ENCODE results near the gene PAPLN. TPM values are rescaled to one million over a fixed set of nuclear protein-coding genes. Genes with fewer than 3 reads are reported as not detected.
A peak's percentile ranks its signal among the peaks of the same experiment; 100 is the strongest.

The PAPLN gene
- total and polyA plus RNA-seq, 9 of the 15 experiments (the other 6 are each of a cell fraction or from before 2014, with no cell fraction given) = 0.43 to 3.5 (median 1.7) TPM

GRCh38 chr14:73255005-73255400 is 17.7 kb downstream of the PAPLN start:
- Histone ChIP-seq H3K4me1 (replicated peaks in 1 of 2; ENCODE audit: control insufficient read depth in 2 of 2, insufficient read depth in 2 of 2, low read length in 2 of 2) (peaks cover 0 to 21% of the 10 kb centered on the region in 2 experiments; a peak in 2 of 5 replicates), H3K27ac (ENCODE audit: extremely low read depth, low read depth, low read length) (no peak overlapping the region), H3K9me3 (replicated peaks; ENCODE audit: control insufficient read depth, insufficient read depth, low read depth, low read length) (no peaks in the 10 kb centered on the region), H3K36me3 (ENCODE audit: control insufficient read depth, insufficient read depth, low read length) (no peaks in the 10 kb centered on the region), H4K20me1 (replicated peaks; ENCODE audit: control insufficient read depth, insufficient read depth, low read length) (no peaks in the 10 kb centered on the region), H3K27me3 (ENCODE audit: control insufficient read depth in 2 of 2, insufficient read depth in 2 of 2, low read length in 2 of 2) (no peaks in the 10 kb centered on the region), H3K79me2 (ENCODE audit: control insufficient read depth, insufficient read depth, low read length) (no peaks in the 10 kb centered on the region), H3K4me2 (ENCODE audit: insufficient read depth, low read length) (no peak overlapping the region), H2AFZ (ENCODE audit: low read depth, low read length) (no peak overlapping the region), H3K9ac (ENCODE audit: insufficient read depth in 1 of 2, low read depth in 2 of 2, low read length in 2 of 2) (no peak overlapping the region), H3K4me3 (no peak overlapping the region), H3K9me1 (ENCODE audit: control insufficient read depth, insufficient read depth, low read length) (no peaks in the 10 kb centered on the region)
- no TSS peak for BruUV-seq (replicated peaks)
- intact Hi-C loops (cut with micrococcal nuclease) = no loop called here
- in situ Hi-C loops (cut with MboI) = no loop called here
- no peak for TF ChIP-seq SAP30 (IDR thresholded peaks at IDR 0.05; ENCODE audit: borderline replicate concordance, insufficient read depth, low read depth, low read length, poor library complexity, severe bottlenecking)
- ATAC-seq (no peak), DNase-seq (ENCODE audit: extremely low read depth in 1 of 4, low spot score in 3 of 4) (no peak), FAIRE-seq (no peak)
- ChIA-PET CTCF (ENCODE audit: low intra/inter-chr PET ratio) (no interaction called here), POLR2A (no interaction called here)
- 53% methylated on average over 6 of the region's 6 CpGs for WGBS (ENCODE audit: insufficient coverage, low coverage, missing lambda C conversion rate)

GRCh38 chr14:73255693-73256225 is 18.5 kb downstream of the PAPLN start:
- no peak overlapping the region for H3K4me2 ChIP-seq (ENCODE audit: insufficient read depth, low read length)
- intact Hi-C loops (cut with micrococcal nuclease) = no loop called here
- no peaks in the 10 kb centered on the region for H3K79me2 ChIP-seq (ENCODE audit: control insufficient read depth, insufficient read depth, low read length)
- POLR2A ChIA-PET = interaction anchor here (0.6 to 1.2 kb wide), 3 partner anchors 16 to 968 kb away, joined by 3 to 4 read pairs (median 4); no protein-coding TSS in a partner anchor
- WGBS (ENCODE audit: insufficient coverage, low coverage, missing lambda C conversion rate) = 29% methylated on average over 8 of the region's 9 CpGs
- in situ Hi-C loops (cut with MboI) = no loop called here
- H3K36me3 ChIP-seq (ENCODE audit: control insufficient read depth, insufficient read depth, low read length) = no peaks in the 10 kb centered on the region
- peak in 1 of 2 experiments; percentile 10; a peak in 1 of 4 replicates for TF ChIP-seq KDM1A (IDR thresholded peaks at IDR 0.05)
- peak; percentile 63 for TF ChIP-seq RBM25 (IDR thresholded peaks at IDR 0.05; ENCODE audit: low read depth, low read length, severe bottlenecking)
- TF ChIP-seq ZNF551 (CRISPR knock-in tag; IDR thresholded peaks at IDR 0.05) = no peak
- no peak for TF ChIP-seq SMARCC2 (IDR thresholded peaks at IDR 0.05; ENCODE audit: low read depth)
- BruUV-seq (replicated peaks) = no TSS peak
- H3K9me3 ChIP-seq (replicated peaks; ENCODE audit: control insufficient read depth, insufficient read depth, low read depth, low read length) = no peaks in the 10 kb centered on the region
- FAIRE-seq = no peak
- H4K20me1 ChIP-seq (replicated peaks; ENCODE audit: control insufficient read depth, insufficient read depth, low read length) = no peaks in the 10 kb centered on the region
- peak; percentile 52 for ATAC-seq
- H3K9me1 ChIP-seq (ENCODE audit: control insufficient read depth, insufficient read depth, low read length) = no peaks in the 10 kb centered on the region
- no peak overlapping the region for H3K27ac ChIP-seq (ENCODE audit: extremely low read depth, low read depth, low read length)
- no peak overlapping the region for H2AFZ ChIP-seq (ENCODE audit: low read depth, low read length)
- CTCF ChIA-PET (ENCODE audit: low intra/inter-chr PET ratio) = no interaction called here
- no peaks in the 10 kb centered on the region for H3K27me3 ChIP-seq (ENCODE audit: control insufficient read depth in 2 of 2, insufficient read depth in 2 of 2, low read length in 2 of 2)
- DNase-seq (ENCODE audit: extremely low read depth in 1 of 4, low spot score in 3 of 4) = no peak
- 0 out of 4 replicates have a peak overlapping the region, but pooled peaks of 1 of the 2 experiments have one; percentile 2 for H3K9ac ChIP-seq (ENCODE audit: insufficient read depth in 1 of 2, low read depth in 2 of 2, low read length in 2 of 2)
- peaks cover 0 to 23% of the 10 kb centered on the region in 2 experiments; a peak in 2 of 5 replicates for H3K4me1 ChIP-seq (replicated peaks in 1 of 2; ENCODE audit: control insufficient read depth in 2 of 2, insufficient read depth in 2 of 2, low read length in 2 of 2)
- H3K4me3 ChIP-seq = no peak overlapping the region
